Putamen (tissue), 1 donor: Measurements from ENCODE around the gene RGL1.
A peak's percentile ranks its signal among the peaks of the same experiment; 100 is the strongest.
"Not testable (repeated sequence)": the region's sequence is repeated elsewhere in the genome, so short reads cannot be mapped to it uniquely, and the experiment has no call there.

Source experiments
- DNase-seq: peaks from one replicate; pipeline ENCODE4 v3.0.0-alpha.2; 2016; ENCODE audit warnings: low spot score

The RGL1 gene

GRCh38 chr1:183804916-183805841 is at the start of gene RGL1:
Gene RGL1 (plus strand): TSS chr1:183805120. CDS start chr1:183805298, 178 bp downstream.
- peak; percentile 86 for DNase-seq

DNA sequence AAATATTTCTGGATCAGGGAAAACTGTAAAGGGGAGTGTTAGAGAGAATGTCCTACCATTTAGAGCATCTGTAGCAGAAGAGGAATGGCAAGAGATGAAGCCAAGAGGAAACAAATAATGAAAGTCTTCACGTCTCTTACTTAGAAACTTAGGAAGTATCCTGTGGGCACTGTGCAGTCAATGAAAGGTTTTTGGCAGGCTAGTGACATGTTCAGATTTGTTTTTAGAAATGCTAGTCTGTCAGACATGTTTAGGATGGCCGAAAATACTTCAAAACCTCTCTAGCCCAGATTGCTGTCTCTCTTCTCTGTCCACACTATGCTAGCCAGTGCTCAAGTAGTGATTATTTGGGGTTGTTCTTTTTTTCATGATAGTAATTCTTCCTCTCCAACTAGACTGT is 48.6 kb upstream of the RGL1 start:
- no peak for DNase-seq

- DNase-seq: no peak
Observed at GRCh38 chr1:183757061-183757460, 47.9 kb upstream of the RGL1 start.

- no peak for DNase-seq
Observed at GRCh38 chr1:183758913-183759312, 46.0 kb upstream of the RGL1 start.

- no peak for DNase-seq
Observed at GRCh38 chr1:183760661-183761060, 44.3 kb upstream of the RGL1 start.

DNA sequence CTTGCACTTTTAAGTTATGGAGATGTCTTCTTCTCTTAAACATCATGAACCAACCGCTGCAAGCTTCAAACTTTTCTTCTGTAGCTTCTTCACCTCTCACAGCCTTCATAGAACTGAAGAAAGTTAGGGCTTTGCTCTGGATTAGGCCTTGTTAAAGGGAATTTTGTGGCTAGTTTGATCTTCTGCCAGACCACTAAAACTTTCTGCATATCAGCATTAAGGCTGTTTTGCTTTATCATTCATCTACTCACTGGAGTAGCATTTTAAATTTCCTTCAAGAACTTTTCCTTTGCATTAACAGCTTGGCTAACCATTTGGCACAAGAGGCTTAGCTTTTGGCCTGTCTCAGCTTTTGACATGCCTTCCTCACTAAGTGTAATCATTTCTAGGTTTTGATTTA is 43.0 kb upstream of the RGL1 start:
- no peak for DNase-seq

DNA sequence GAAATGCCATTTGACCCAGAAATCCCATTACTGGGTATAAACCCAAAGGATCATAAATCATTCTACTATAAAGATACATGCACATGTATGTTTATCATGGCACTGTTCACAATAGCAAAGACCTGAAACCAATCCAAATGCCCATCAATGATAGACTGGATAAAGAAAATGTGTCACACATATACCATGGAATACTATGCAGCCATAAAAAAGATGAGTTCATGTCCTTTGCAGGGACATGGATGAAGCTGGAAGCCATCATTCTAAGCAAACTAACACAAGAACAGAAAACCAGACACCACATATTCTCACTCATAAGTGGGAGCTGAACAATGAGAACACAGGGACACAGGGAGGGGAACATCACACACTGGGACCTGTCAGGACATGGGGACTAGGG is 42.1 kb upstream of the RGL1 start:
- not testable (repeated sequence) for DNase-seq

DNA sequence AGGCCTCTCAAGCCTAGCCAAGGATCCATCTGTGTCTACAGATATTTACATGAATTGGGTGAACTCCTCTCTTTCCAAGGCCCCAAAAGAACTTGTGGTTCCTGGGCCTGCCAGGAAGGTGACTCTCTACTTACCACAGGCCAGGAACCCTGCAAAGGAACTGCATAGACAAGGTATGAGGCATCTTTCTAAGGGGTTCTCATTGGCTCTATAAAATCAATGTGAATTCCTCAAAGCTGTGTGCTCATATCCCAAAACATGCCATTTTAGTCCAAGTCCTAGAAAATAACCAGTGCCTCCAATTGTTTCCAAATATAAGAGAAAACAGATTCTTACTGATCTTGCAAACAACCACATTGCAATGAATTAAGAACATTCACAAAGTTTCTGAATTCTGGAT is 39.9 kb upstream of the RGL1 start:
- DNase-seq: no peak

GRCh38 chr1:183769956-183770815 is 34.7 kb upstream of the RGL1 start:
- DNase-seq: no peak

DNA sequence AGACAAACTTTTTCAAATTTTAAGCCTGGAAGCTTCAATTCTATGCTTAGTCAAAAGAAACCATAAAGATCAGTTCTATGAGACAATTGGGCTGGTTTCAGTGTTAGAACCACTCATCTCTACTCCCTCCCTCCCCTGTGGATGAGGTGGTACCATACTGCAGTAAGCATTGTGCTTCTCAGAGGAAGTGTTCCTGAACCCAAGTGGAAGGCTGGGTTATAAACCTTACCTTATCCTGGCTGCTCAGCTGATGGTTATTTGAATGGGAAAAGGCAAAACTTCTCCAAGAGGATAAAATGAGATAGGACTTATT is 34.1 kb upstream of the RGL1 start:
- no peak for DNase-seq

DNA sequence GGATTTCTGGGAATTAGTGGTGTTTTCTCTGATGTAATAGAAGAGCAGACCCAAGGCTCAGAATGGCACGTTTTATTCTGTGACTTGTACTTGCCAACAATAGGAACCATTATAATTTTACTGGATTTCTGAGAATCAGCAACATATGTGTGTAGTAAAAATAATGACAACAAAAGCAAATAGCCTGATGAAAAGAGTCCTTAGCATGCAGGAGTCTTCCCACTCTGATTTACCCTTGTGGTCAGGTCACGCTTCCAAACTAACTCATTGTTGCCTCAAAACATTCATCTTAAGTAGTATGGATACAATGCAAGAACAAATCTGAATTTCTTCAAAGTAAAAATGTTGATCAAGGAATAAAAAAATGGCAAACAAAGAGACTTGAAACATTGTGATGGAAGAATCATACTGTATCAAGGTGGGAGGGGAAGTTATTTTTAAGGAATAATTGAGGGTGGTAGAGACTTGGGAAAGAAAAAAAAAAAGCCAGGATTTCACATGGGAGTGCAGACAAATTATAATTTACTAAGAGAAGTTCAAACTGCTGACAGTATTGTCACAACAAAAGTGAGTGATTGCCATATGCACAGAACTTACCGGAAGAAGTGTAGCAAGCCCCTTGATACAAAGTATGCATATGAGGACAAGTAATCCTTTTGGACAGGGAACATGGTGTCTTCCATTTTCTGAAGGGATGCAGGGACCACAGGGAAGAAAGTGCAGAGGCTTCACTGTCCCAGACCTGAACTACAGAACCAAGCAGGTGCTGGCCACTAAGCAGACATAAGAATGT is 31.2 kb upstream of the RGL1 start:
- DNase-seq: no peak

DNA sequence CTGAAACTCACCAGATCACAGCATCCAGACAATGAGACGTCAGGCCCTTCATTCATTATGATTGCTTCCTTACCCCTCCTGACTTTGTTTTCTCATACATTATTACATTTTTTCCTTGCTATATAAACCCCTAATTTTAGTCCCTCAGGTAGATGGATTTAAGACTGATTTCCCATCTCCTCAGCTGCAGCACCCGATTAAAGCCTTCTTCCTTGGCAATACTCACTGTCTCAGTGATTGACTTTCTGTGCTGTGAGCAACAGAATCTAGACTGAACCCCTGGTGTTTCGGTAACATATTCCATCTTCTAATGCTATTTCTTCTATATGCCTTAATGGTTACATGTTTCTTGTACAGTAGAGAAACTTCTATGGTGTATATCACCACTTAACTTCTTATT is 30.0 kb upstream of the RGL1 start:
- no peak for DNase-seq

DNA sequence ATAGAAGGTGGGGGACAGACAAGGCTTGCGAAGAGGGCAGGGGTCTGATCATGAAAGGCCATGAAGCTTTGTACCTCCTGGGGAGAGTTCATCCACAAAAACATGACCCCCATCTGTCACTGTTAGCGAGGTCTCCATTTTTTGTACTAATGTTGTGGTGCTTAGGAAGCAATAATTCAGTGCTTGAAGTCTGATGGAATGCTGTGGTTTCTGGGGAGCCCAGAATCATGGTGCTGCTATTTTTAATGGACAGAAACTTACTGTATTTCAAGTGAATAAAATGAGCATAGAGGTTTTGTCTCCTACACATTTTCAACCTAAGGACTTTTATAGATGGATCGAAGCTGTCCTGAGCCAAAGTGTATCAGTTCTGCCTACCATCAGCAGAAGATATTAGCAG is 28.2 kb upstream of the RGL1 start:
- no peak for DNase-seq

DNA sequence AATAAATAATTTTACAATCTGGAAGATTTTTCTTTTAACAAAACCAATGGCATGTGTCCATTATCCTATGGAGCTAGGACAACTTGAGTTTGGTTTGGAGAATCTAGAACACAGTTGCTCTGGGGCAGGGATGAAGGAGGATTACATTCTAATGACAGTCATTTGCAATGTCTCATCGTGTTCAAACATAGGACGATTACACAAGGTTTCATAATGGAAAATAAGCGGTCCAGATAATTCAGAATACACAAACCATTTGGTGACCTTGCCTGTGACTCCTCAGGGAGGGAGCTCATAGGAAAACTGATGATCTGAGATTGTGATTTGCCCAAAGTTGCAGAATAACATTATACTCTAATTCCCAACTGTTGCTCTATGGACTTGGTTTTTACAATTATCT is 27.6 kb upstream of the RGL1 start:
- no peak for DNase-seq

DNA sequence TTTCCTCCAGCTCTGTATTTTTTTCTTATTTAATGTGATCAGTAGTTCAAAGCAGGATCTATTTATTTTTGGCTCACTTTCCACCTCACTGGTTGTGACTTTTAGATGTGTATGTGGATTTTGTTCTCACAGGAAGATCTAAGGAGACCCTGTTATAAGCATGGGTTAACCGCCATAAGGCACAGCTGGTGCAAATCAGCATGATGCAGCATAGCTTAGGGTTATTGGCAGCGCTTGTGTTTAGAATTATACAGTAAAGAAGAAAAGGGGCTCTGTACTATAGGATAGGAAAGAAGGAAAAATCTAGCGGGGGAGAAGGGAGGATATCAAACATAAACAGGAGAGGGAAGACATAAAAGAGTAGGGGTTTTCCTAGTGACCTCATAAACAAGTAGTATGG is 26.9 kb upstream of the RGL1 start:
- no peak for DNase-seq

DNA sequence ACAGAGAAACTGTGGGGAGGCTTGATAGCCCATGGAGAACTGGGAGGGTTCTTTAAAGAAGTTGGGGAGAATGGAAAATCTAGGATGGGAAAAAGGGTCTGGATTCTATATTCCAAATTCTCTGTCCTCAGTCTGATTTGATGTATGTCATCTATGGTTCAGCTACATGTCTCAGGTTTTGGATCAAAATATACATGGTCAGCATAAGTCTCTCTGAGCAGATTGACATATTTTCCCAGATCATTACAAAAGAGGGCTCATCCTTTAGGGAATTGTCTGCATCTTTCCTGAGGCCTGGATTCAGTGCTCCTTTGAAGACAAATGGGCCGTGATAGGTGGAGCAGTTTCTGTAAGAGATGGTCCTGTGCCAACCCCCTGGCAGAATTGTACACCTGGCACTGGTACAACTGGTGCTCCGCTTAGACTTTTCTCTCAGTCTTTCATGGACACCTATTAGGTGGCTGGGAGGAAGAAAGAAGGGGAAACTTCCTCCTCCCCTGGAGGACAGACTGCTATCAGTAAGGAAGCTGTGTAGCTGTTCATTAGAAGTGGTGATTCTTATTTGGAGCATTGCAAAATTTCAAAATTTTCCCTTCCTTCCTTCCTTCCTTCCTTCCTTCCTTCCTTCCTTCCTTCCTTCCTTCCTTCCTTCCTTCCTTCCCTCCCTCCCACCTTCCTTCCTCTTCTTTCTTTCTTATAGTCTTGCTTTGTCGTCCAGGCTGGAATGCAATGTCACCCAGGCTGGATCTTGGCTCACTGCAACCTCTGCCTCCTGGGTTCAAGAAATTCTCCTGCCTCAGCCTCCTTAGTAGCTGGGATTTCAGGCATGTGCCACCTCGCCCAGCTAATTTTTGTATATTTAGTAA is 26.1 kb upstream of the RGL1 start:
- no peak for DNase-seq

DNA sequence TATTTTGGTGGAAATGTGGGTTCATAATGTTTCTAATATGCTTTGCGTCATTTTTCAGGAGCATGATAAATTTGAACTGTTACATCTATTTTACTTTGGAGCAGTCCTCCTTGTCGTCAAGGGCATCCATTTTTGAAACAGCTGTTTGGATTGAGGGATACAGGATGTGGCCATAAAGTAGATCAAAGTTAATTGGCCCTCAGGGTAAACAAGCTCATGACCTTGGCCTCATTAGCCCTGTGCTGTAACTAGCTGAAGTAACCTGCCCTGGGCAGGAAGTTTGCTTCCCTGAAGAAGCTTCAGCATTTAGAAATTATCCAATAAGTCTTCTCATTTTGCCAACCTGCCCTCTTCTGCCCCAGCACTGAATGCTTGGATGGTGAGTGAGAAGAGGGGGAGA is 24.8 kb upstream of the RGL1 start:
- DNase-seq: no peak

DNA sequence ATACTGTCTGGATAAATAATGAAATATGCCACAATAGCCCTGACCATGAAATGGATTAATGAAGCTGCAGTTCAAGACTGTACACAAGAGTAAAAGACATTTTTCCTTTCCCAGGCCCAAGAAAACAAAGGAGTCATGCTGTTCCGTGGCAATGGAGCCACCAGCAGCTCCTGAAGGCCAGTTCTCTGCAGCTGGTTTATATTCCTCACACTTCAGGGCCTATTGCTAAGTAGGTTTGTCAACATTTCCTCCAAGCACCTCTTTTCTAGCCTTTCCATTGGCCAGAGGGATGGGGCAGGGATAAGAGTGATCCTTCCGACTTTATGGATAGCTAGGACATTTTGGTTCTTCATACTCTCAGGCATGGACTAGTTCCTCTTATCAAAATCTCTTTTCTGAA is 24.2 kb upstream of the RGL1 start:
- no peak for DNase-seq

DNA sequence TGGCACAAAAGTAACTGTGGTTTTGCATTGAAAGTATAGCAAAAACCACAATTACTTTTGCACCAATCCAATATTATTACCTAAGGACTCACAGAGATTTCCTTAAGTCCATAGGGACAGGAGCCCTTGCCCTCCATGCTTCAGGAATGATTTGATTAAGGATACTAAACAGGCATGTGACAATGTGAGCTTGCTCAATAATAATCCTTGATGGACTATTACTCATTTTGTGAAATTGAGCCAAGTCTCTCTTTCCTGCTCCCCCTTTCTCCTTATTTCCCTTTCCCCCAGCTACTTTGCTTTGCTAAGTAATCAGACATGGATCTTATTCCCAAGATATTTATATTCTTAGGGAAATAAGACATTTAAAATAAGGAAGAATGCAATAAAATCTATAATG is 21.6 kb upstream of the RGL1 start:
- DNase-seq: no peak

DNA sequence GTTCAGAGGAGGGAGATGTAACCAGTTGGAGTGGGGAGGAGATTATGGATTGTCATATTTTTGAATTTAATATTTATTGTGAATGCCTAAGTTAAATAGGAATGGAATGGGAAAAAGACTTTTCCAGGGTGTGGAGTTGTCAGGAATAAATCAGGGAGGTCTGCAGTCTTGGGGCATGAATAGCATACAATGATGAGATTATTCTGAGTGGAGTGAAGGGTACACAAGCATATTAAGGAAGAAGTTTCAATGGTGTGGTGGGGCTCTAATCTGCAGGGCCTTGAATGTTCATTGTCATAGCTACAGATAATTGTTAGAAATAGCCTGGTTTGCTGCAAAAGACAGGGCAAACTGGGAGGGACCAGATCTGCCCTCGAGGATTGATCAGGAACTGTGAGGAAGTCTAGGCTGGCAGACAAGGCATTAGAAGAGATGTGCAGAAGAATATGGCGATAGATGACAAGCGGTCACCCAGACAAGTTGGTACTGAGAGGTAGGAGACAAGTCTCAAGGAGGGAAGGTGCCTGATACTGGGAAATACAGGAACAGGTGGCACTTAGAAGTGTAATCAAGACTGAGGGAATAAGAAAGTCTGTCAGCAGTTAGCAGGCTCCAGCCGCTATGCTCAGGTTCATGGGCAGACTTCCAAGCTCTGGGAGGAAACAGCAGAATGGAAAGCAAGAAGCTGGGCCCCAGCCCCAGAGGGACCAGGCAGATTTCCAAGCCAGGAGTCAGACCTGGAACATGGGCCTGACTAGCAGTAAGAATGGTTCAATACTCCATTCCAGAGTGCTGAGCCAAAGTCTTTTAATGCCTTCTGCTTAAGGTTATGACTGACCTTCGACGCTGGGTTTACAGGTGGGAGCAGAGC is 20.9 kb upstream of the RGL1 start:
- peak; percentile 34 for DNase-seq
